ENCODE results near the gene PPP1R13B. TPM values are rescaled to one million over a fixed set of nuclear protein-coding genes. Genes with fewer than 3 reads are reported as not detected.
"Not testable (repeated sequence)": the region's sequence is repeated elsewhere in the genome, so short reads cannot be mapped to it uniquely, and the experiment has no call there.

The PPP1R13B gene
- total and polyA plus RNA-seq, 2 experiments from 2014 or later = 88.5 to 124 TPM

DNA sequence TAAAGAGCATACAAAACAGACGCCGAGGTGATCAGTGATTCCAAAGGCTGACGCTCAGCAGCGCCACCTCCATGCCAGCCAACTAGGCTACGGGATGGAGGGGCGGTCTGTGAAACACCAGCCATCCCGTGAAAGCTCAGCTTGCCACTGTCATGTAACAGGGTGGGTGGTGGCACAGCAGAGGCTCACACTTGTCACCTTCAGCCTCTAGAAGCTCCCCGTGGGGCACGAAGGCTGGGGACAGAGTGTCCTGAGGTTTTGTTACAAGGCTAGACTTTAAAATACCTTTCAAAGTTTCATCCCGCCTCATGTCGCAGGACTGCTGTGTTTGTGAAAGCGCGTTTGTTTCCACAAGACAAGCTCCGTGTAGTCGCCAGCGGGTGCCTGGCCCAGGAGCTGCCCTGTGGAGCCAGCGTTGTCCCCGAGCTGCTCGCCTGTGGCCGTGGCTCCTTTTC lies 152.8 kb downstream of the PPP1R13B start:
- peaks cover 11% of the 10 kb centered on the region for H3K36me3 ChIP-seq
- no peak overlapping the region for H3K27ac ChIP-seq

DNA sequence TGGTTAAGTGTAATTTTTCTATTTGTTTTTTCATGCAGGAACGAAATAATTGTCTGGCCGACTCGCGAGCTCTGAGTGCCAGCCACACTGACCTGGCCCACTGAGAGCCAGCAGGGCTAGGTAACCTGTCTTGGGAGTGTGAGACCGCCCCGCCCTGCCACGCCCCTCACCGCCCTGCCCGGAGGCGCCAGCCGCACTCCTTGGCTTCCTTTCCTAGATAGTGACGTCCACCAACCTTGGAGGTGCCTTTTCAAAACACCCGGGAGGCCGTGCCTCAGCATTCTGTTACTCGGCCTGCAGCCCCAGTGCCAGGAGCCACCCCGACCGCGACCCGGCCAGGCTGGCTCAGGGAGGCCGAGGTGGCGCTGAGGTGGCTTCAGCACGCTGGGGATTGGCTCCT lies 153.9 kb downstream of the PPP1R13B start:
- no peak for DNase-seq (ENCODE audit: low read depth in 1 of 2, low spot score in 1 of 2)
- Histone ChIP-seq H3K36me3 (peaks cover 11% of the 10 kb centered on the region), H3K27me3 (no peaks in the 10 kb centered on the region), H3K4me3 (no peak overlapping the region), H3K27ac (no peak overlapping the region), H3K9me3 (ENCODE audit: low read depth) (no peaks in the 10 kb centered on the region), H3K4me1 (ENCODE audit: low read depth) (no peaks in the 10 kb centered on the region)
- TF ChIP-seq, protein P1, sequence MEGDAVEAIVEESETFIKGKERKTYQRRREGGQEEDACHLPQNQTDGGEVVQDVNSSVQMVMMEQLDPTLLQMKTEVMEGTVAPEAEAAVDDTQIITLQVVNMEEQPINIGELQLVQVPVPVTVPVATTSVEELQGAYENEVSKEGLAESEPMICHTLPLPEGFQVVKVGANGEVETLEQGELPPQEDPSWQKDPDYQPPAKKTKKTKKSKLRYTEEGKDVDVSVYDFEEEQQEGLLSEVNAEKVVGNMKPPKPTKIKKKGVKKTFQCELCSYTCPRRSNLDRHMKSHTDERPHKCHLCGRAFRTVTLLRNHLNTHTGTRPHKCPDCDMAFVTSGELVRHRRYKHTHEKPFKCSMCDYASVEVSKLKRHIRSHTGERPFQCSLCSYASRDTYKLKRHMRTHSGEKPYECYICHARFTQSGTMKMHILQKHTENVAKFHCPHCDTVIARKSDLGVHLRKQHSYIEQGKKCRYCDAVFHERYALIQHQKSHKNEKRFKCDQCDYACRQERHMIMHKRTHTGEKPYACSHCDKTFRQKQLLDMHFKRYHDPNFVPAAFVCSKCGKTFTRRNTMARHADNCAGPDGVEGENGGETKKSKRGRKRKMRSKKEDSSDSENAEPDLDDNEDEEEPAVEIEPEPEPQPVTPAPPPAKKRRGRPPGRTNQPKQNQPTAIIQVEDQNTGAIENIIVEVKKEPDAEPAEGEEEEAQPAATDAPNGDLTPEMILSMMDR (IDR thresholded peaks at IDR 0.05; ENCODE audit: low read depth, low read length) = no peak

More for the DNA sequence above, 152.8 kb downstream of the PPP1R13B start:
- no peaks in the 10 kb centered on the region for H3K9me3 ChIP-seq (ENCODE audit: low read depth)
- TF ChIP-seq, protein P1 (IDR thresholded peaks at IDR 0.05; ENCODE audit: low read depth, low read length) = no peak
- no peak for DNase-seq (ENCODE audit: low read depth in 1 of 2, low spot score in 1 of 2)
- H3K4me1 ChIP-seq (ENCODE audit: low read depth) = no peaks in the 10 kb centered on the region
- no peak overlapping the region for H3K4me3 ChIP-seq
- no peaks in the 10 kb centered on the region for H3K27me3 ChIP-seq

DNA sequence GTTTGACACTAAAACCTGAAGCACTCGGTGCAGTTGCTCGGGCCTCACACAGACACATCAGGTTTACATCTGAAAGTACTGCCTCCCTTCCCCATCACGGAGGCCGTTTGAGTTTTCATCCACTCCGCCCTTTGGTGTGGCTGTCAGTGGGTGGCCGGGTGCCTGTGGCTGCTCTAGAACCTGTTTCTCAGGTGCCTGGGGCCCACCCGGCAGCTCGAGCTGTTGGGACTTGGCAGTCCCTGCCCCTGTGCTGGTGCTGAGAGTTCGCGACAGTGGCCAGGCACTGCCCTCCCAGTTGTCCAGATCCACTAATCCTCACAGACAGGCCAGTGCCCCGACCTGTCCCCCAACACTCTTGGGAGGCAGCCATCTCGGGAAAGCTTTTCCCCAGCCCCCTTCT lies 154.5 kb downstream of the PPP1R13B start:
- Histone ChIP-seq H3K27me3 (no peaks in the 10 kb centered on the region), H3K27ac (no peak overlapping the region), H3K9me3 (ENCODE audit: low read depth) (no peaks in the 10 kb centered on the region), H3K36me3 (peaks cover 11% of the 10 kb centered on the region), H3K4me1 (ENCODE audit: low read depth) (no peaks in the 10 kb centered on the region), H3K4me3 (no peak overlapping the region)
- TF ChIP-seq, protein P1 (IDR thresholded peaks at IDR 0.05; ENCODE audit: low read depth, low read length) = no peak
- no peak for DNase-seq (ENCODE audit: low read depth in 1 of 2, low spot score in 1 of 2)

DNA sequence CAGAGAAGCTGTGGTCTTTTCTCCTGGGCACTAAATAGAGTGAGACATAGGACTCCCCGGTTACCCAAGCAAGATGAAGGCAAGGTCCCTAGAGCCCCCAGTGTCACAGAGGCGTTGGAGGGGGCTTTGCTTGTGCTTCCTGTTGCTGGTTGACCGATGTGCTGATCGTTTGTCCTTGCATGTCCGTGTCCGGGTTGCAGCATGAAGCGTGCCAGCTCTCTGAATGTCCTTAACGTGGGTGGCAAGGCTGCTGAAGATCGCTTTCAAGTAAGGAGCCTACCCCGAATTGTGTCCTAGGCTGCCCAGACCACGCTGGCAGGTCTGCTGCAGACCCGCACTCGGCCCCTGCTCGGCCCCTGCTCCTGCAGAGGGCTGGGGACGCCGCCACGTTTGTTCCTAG lies 155.2 kb downstream of the PPP1R13B start:
- no peak for DNase-seq (ENCODE audit: low read depth in 1 of 2, low spot score in 1 of 2)
- Histone ChIP-seq H3K9me3 (ENCODE audit: low read depth) (no peaks in the 10 kb centered on the region), H3K27ac (no peak overlapping the region), H3K4me1 (ENCODE audit: low read depth) (no peaks in the 10 kb centered on the region), H3K27me3 (no peaks in the 10 kb centered on the region), H3K4me3 (no peak overlapping the region), H3K36me3 (peaks cover 17% of the 10 kb centered on the region)
- TF ChIP-seq, protein P1 (IDR thresholded peaks at IDR 0.05; ENCODE audit: low read depth, low read length) = no peak

DNA sequence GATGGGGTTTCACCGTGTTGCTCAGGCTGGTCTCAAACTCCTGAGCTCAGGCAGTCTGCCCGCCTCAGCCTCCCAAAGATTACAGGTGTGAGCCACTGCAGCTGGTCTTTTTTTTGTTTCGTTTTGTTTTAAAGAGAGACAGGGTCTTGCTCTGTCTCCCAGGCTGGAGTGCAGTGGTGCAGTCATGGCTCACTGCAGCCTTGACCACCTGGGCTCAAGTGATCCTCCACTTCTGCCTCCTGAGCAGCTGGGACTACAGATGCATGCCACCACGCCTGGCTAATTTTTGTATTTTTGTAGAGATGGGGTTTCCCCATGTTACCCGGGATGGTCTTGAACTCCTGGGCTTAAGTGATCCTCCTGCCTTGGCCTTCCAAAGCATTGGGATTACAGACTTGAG lies 155.7 kb downstream of the PPP1R13B start:
- H3K27me3 ChIP-seq; H3K27ac ChIP-seq; DNase-seq (ENCODE audit: low read depth in 1 of 2, low spot score in 1 of 2); H3K4me1 ChIP-seq (ENCODE audit: low read depth); H3K4me3 ChIP-seq; H3K9me3 ChIP-seq (ENCODE audit: low read depth): not testable (repeated sequence)
- H3K36me3 ChIP-seq = peaks cover 17% of the 10 kb centered on the region

DNA sequence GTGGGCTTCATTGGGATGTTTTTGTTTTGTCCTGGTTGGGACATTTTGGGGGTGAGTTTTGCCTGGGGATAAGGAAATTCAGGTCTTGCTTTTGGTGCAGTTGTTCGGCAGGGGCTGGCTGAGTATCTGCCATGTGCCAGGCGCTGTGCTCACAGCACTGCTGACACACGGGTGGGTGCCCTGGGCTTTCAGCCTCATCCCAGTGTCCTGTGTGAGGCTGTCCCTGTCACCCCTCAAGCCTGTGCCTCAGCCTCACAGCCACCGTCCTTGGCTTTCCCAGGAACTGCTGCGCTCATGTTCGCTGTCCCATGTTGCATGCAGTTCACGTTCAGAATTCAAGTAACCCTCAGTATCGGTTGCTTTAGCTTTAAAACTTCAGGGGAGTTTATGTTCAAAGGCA lies 157.0 kb downstream of the PPP1R13B start:
- Histone ChIP-seq H3K27me3 (no peaks in the 10 kb centered on the region), H3K36me3 (peaks cover 20% of the 10 kb centered on the region), H3K9me3 (ENCODE audit: low read depth) (no peaks in the 10 kb centered on the region), H3K27ac (no peak overlapping the region), H3K4me1 (ENCODE audit: low read depth) (no peaks in the 10 kb centered on the region), H3K4me3 (no peak overlapping the region)
- TF ChIP-seq, protein P1 (IDR thresholded peaks at IDR 0.05; ENCODE audit: low read depth, low read length) = no peak
- DNase-seq (ENCODE audit: low read depth in 1 of 2, low spot score in 1 of 2) = no peak

Data from cardiac muscle cell (in vitro differentiated cells and primary cell).